Uterus (tissue), 4 donors: Measurements from ENCODE around the gene GSTA5. TPM values are rescaled to one million over a fixed set of nuclear protein-coding genes. Genes with fewer than 3 reads are reported as not detected.
"Not testable (repeated sequence)": the region's sequence is repeated elsewhere in the genome, so short reads cannot be mapped to it uniquely, and the experiment has no call there.

Experiments used
- DNase-seq, 2 donors: peaks; one replicate each; pipeline ENCODE4 v3.0.0-alpha.2; 2019 to 2020
- H3K27ac ChIP-seq, 2 donors: fragments of 200-600 bp; sonication (generic); 1 replicate in 1 of 2; 2 replicates in 1 of 2; pipeline ENCODE4 v1.5.1; 2016 to 2018
- H3K27me3 ChIP-seq, 2 donors: fragments of 200-600 bp; sonication (generic); one replicate each; pipeline ENCODE4 v1.5.1; 2018 to 2019; ENCODE audit warnings: control low read depth in 1 of 2
- H3K36me3 ChIP-seq, 2 donors: fragments of 200-600 bp; sonication (generic); one replicate each; pipeline ENCODE4 v1.5.1; 2019; ENCODE audit warnings: control low read depth in 1 of 2
- H3K4me1 ChIP-seq, 2 donors: fragments of 200-600 bp; sonication (generic); one replicate each; pipeline ENCODE4 v1.5.1; 2018 to 2019; ENCODE audit warnings: control low read depth in 1 of 2
- H3K4me3 ChIP-seq, 2 donors: fragments of 200-600 bp; sonication (generic); 1 replicate in 1 of 2; 2 replicates in 1 of 2; pipeline ENCODE4 v1.5.1; 2018 to 2019; ENCODE audit warnings: mild to moderate bottlenecking in 1 of 2
- H3K9me3 ChIP-seq, 2 donors: fragments of 200-600 bp; sonication (generic); one replicate each; pipeline ENCODE4 v1.5.1; 2019; ENCODE audit warnings: control low read depth in 1 of 2
- POLR2A ChIP-seq, 2 donors: fragments of 450-650 bp; IDR thresholded peaks; one replicate each; pipeline ENCODE4 v1.6.1; 2016; ENCODE audit warnings: antibody characterized with exemption in 2 of 2, mild to moderate bottlenecking in 1 of 2, moderate library complexity in 1 of 2
- intact Hi-C: fragments of 100-400 bp; cut with DNase I; formaldehyde crosslinking; loops from one replicate; pipeline ENCODE4 v1.15.1; 2023; ENCODE audit warnings: low total_unique reads
- total RNA-seq, 4 donors: library from RNA; depleted of rRNA in 3 of 4; stranded (reverse); fragments of >200 nt in 3 of 4; gene quantifications; one replicate each; pipeline versions ENCODE4 v1.1.0 to v1.2.4, GENCODE V29; 2014 to 2023
- TF ChIP-seq, protein P1 (sequence below), 4 experiments: fragments of 200-600 bp in 2 of 4; fragments of 450-650 bp in 2 of 4; sonication (generic) in 2 of 4; IDR thresholded peaks; one replicate each; pipeline ENCODE4 v1.5.1; 2016 to 2019; ENCODE audit warnings: antibody characterized with exemption in 4 of 4, mild to moderate bottlenecking in 2 of 4, moderate library complexity in 1 of 4
- donor health status: DM: yes; HTN: yes; CAD: no.

GSTA5 gene
- total RNA-seq, 4 donors from 2014 or later: not detected

DNA sequence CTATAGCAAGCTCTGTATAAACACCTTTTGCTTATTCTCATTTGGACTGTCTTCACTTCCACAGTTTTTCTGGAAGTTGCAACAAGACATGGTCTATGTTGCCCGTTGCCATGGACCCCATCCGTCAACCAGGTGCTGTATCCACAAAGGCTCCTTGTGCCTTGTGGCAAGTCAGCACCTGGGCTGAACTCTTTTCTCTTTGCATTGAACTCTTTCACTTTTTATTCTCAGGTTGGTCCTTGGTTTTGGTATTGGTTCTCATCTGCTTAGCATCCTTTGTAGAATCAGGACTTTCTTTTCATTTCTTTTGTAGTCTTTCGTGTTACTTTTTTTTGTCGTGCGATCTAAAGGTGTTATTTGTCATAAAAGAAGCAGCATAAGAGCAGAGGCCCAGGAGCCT lies 32.0 kb downstream of the GSTA5 start:
- Histone ChIP-seq H3K4me3 (no peak overlapping the region), H3K9me3 (no peaks in the 10 kb centered on the region), H3K4me1 (no peaks in the 10 kb centered on the region), H3K36me3 (no peaks in the 10 kb centered on the region), H3K27me3 (no peaks in the 10 kb centered on the region), H3K27ac (no peak overlapping the region)
- no peak for TF ChIP-seq POLR2A (IDR thresholded peaks at IDR 0.05)
- TF ChIP-seq, protein P1, sequence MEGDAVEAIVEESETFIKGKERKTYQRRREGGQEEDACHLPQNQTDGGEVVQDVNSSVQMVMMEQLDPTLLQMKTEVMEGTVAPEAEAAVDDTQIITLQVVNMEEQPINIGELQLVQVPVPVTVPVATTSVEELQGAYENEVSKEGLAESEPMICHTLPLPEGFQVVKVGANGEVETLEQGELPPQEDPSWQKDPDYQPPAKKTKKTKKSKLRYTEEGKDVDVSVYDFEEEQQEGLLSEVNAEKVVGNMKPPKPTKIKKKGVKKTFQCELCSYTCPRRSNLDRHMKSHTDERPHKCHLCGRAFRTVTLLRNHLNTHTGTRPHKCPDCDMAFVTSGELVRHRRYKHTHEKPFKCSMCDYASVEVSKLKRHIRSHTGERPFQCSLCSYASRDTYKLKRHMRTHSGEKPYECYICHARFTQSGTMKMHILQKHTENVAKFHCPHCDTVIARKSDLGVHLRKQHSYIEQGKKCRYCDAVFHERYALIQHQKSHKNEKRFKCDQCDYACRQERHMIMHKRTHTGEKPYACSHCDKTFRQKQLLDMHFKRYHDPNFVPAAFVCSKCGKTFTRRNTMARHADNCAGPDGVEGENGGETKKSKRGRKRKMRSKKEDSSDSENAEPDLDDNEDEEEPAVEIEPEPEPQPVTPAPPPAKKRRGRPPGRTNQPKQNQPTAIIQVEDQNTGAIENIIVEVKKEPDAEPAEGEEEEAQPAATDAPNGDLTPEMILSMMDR (IDR thresholded peaks at IDR 0.05): no peak
- no peak for DNase-seq
- intact Hi-C loops: no loop called here

DNA sequence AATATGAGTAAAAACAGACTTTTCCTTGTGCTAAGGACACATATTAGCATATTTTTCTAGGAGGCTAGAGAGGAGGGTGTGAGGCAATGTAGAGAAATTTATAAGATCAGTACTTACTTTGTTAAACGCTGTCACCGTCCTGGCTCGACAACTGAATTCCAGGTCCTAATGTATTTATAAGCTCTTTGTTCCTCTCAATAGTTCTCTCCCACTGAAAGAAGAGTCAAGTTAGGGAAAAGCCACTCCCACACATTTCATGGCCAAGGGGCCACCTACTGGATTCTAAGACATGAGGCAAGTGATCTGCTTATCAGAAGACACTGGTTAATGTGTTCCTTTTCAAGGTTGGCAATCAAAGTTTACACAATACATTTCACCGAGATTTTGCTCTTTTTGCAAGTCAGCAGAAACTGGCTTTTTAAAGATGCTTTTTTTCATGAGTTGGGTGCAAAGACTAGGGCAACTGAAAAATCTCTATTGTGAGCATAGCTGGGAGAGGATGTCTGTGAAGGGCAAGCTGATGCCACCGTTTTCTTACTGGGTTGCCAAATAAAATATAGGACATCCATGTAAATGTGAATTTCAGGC lies 36.9 kb downstream of the GSTA5 start, which contains the start of gene GSTA1:
GSTA1 (minus strand) TSS at position 149 of the 588 bp plus-strand sequence. CDS start 4,549 bp downstream, outside the sequence.
- H3K36me3 ChIP-seq, intact Hi-C loops, H3K4me3 ChIP-seq, H3K27me3 ChIP-seq, H3K4me1 ChIP-seq, DNase-seq, H3K9me3 ChIP-seq, H3K27ac ChIP-seq: not testable (repeated sequence)

DNA sequence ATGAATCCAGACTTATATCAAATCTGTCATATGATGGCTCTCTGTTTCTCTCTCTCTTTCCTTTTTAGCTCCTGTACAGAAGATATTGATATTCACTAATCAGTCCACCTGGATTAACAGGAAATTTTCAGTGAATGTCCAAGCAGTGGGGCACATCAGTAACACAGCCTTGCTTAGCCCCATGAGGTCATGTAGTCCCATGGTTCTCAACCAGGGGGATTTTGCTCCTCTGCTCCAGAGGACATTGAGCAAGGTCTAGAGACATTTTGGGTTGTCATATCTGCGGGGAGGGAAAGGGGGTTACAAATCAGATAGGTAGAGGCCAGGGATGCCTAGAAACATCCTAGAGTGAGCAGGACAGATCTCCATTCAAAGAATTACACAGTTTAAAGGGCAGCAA lies 37.8 kb downstream of the GSTA5 start:
- no peak for DNase-seq
- Histone ChIP-seq H3K4me1 (no peaks in the 10 kb centered on the region), H3K36me3 (no peaks in the 10 kb centered on the region), H3K27me3 (no peaks in the 10 kb centered on the region), H3K9me3 (no peaks in the 10 kb centered on the region), H3K27ac (no peak overlapping the region), H3K4me3 (no peak overlapping the region)
- no peak for TF ChIP-seq POLR2A (IDR thresholded peaks at IDR 0.05)
- TF ChIP-seq, protein P1 (IDR thresholded peaks at IDR 0.05): no peak
- intact Hi-C loops: no loop called here

DNA sequence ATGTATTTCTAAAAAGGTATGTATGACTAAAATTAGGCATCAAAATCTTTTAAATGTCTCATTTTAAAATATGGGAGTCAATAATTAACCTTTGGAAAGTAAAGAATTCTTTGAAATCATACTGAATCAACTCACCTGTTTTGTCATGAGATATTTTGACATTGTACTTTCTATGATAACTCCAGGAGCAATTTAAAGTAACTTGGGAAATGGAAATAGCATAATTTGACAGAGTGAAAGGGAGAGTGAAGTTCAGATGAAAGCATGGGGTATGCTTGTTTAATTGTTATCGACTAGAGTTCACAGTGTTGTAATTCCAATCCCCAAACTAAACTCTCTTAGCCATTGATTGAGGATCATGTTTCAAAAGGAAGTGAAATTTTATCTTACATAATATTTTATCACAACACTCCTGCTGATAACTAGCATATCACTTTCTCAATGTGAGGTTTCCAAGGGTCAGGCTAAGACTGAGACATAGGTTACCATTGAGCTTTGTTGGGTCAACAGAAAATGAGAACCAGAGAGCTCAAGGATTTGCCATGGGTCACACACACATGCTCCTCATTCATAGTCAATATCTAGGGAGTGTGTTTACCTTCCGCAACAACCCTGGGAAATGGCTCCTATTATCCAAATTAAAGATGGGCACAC lies 39.3 kb downstream of the GSTA5 start:
- TF ChIP-seq POLR2A (IDR thresholded peaks at IDR 0.05): no peak
- TF ChIP-seq, protein P1 (IDR thresholded peaks at IDR 0.05): no peak
- DNase-seq: no peak
- Histone ChIP-seq H3K27me3 (no peaks in the 10 kb centered on the region), H3K9me3 (no peaks in the 10 kb centered on the region), H3K27ac (no peak overlapping the region), H3K4me1 (no peaks in the 10 kb centered on the region), H3K4me3 (no peak overlapping the region), H3K36me3 (no peaks in the 10 kb centered on the region)
- intact Hi-C loops: no loop called here

DNA sequence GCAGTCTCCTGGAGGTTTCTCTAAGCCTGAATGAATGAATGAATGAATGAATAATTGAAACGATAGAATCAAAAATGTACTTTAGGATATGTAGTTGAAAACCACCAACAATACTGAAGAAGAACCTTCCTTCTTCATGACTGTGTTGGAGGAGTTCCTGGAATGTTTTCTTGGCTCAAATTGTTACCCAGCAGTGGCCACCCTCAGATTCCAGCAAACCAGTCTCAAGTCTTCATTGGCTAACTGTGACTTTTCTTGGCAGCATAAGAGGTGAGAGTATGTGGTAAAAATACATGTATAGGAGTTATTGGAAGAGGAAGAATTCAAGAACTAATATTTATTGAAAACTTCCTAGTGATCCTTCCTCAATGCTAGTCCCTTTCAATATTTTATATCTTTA lies 41.3 kb downstream of the GSTA5 start:
- H3K36me3 ChIP-seq, H3K27ac ChIP-seq, H3K9me3 ChIP-seq, DNase-seq, H3K4me3 ChIP-seq, intact Hi-C loops, H3K4me1 ChIP-seq, H3K27me3 ChIP-seq: not testable (repeated sequence)

DNA sequence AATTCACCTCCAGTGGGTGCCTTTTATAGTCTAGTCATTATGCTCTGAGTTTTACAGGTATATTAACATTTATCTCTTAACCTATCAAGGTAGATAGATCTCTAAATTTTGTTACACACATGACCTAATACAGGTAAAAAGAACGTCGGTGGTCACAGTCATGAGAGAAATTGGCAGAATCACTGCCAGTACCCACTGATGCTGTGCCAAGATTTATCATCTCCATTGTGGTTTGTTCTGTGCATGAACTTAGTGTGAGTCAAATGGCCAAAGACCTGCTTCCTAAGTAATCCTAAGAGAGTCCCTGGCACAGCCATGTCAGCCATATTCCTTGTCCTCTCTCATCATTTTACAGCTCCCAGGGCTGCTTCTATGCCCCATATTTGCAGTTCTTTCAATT lies 46.2 kb downstream of the GSTA5 start:
- intact Hi-C loops, H3K4me1 ChIP-seq, H3K9me3 ChIP-seq, H3K27ac ChIP-seq, DNase-seq, H3K4me3 ChIP-seq, H3K27me3 ChIP-seq, H3K36me3 ChIP-seq: not testable (repeated sequence)
